Measurements from ENCODE around the gene ADNP2.

The ADNP2 gene

DNA sequence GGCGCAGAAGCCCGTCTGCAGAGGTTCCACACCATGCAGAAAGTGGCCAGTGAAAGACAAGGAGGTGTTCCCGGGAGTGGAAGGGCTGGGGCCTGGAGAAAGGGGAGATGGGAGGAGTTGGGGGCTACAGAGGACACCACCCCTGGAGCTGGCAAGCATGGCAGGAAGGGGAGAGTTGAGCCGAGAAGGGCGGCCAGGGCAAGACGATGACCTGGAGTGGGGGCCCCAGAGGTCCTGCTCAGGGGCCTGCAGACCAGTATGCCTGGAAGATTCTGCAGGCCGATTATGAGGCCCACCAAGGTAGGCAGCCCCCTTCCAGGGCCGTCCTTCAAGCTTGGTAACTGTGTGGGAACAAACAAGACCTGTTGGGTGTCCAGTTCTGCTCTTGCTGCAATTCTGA is 41.7 kb upstream of the ADNP2 start:
- no peak for DNase-seq (ENCODE audit: low read depth in 1 of 2, low spot score in 1 of 2)
- no peak overlapping the region for H3K4me3 ChIP-seq (replicated peaks; ENCODE audit: insufficient read depth, low read length)
- TF ChIP-seq, protein P1, sequence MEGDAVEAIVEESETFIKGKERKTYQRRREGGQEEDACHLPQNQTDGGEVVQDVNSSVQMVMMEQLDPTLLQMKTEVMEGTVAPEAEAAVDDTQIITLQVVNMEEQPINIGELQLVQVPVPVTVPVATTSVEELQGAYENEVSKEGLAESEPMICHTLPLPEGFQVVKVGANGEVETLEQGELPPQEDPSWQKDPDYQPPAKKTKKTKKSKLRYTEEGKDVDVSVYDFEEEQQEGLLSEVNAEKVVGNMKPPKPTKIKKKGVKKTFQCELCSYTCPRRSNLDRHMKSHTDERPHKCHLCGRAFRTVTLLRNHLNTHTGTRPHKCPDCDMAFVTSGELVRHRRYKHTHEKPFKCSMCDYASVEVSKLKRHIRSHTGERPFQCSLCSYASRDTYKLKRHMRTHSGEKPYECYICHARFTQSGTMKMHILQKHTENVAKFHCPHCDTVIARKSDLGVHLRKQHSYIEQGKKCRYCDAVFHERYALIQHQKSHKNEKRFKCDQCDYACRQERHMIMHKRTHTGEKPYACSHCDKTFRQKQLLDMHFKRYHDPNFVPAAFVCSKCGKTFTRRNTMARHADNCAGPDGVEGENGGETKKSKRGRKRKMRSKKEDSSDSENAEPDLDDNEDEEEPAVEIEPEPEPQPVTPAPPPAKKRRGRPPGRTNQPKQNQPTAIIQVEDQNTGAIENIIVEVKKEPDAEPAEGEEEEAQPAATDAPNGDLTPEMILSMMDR (IDR thresholded peaks at IDR 0.05; ENCODE audit: insufficient read depth, low read length): no peak
- TF ChIP-seq, protein P2, sequence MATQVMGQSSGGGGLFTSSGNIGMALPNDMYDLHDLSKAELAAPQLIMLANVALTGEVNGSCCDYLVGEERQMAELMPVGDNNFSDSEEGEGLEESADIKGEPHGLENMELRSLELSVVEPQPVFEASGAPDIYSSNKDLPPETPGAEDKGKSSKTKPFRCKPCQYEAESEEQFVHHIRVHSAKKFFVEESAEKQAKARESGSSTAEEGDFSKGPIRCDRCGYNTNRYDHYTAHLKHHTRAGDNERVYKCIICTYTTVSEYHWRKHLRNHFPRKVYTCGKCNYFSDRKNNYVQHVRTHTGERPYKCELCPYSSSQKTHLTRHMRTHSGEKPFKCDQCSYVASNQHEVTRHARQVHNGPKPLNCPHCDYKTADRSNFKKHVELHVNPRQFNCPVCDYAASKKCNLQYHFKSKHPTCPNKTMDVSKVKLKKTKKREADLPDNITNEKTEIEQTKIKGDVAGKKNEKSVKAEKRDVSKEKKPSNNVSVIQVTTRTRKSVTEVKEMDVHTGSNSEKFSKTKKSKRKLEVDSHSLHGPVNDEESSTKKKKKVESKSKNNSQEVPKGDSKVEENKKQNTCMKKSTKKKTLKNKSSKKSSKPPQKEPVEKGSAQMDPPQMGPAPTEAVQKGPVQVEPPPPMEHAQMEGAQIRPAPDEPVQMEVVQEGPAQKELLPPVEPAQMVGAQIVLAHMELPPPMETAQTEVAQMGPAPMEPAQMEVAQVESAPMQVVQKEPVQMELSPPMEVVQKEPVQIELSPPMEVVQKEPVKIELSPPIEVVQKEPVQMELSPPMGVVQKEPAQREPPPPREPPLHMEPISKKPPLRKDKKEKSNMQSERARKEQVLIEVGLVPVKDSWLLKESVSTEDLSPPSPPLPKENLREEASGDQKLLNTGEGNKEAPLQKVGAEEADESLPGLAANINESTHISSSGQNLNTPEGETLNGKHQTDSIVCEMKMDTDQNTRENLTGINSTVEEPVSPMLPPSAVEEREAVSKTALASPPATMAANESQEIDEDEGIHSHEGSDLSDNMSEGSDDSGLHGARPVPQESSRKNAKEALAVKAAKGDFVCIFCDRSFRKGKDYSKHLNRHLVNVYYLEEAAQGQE (IDR thresholded peaks at IDR 0.05; ENCODE audit: insufficient replicate concordance, low read depth): no peak
- TF ChIP-seq GABPA (IDR thresholded peaks at IDR 0.05; ENCODE audit: low read depth) (no peak), SPI1 (IDR thresholded peaks at IDR 0.05; ENCODE audit: borderline replicate concordance, low read depth) (no peak), POLR2AphosphoS5 (IDR thresholded peaks at IDR 0.05; ENCODE audit: low read depth) (no peak)
- H3K27ac ChIP-seq (replicated peaks): no peak overlapping the region
- H3K27me3 ChIP-seq (ENCODE audit: insufficient read depth, poor library complexity, severe bottlenecking): no peaks in the 10 kb centered on the region

DNA sequence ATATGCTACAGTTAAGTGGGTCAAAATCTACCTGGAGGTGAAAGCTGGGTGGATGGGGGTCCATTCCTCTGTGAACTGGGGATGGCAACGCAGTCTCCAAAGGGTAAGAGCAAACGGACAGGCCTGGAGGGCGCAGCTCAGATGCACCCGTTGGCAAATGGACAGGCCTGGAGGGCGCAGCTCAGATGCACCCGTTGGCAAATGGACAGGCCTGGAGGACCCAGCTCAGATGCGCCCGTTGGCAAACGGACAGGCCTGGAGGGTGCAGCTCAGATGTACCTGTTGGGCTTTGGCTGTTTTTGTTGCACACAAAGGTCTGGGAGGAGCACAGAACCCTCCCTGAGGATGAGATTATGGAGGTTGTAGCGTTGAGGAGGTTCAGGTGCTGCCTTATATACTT is 41.2 kb upstream of the ADNP2 start:
- no peak overlapping the region for H3K4me3 ChIP-seq (replicated peaks; ENCODE audit: insufficient read depth, low read length)
- H3K27me3 ChIP-seq (ENCODE audit: insufficient read depth, poor library complexity, severe bottlenecking): no peaks in the 10 kb centered on the region
- no peak for DNase-seq (ENCODE audit: low read depth in 1 of 2, low spot score in 1 of 2)
- no peak overlapping the region for H3K27ac ChIP-seq (replicated peaks)
- TF ChIP-seq, protein P1 (IDR thresholded peaks at IDR 0.05; ENCODE audit: insufficient read depth, low read length): no peak
- TF ChIP-seq SPI1 (IDR thresholded peaks at IDR 0.05; ENCODE audit: borderline replicate concordance, low read depth): no peak
- no peak for TF ChIP-seq POLR2AphosphoS5 (IDR thresholded peaks at IDR 0.05; ENCODE audit: low read depth)
- TF ChIP-seq GABPA (IDR thresholded peaks at IDR 0.05; ENCODE audit: low read depth): no peak
- TF ChIP-seq, protein P2 (IDR thresholded peaks at IDR 0.05; ENCODE audit: insufficient replicate concordance, low read depth): no peak

DNA sequence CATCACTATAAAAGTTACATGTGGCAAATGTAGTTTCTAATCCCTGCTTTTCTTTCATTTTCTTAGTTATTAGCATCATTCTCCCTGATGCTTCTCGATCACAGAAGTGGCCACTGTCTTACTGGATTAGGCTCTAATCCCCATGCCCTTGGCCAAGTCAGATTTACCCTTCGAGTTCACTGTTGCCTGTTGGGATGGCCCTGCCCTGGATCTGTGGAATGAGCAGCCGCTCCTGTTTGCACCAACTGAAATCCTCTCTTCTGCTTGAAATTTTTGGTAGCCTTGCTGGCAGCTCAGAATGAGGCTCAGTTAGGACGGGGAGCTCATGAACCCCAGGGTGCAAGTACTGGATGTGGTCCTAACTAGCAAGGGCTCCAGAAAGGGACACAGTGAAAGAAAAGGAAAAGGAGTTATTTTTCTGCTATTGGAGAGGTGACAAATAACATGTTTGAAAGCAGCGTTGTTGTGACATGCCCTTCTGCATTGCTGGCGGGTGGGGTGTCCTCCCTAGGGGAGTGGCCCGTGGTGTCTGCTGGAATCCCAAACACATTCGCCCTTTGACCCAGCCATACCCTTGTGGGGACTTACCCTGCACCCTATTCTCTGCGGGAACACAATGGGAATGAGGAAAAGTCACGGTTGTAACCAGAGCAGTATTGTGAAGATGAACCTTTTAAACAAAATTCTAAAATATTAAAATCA is 40.3 kb upstream of the ADNP2 start:
- Histone ChIP-seq H3K27ac (replicated peaks) (no peak overlapping the region), H3K27me3 (ENCODE audit: insufficient read depth, poor library complexity, severe bottlenecking) (no peaks in the 10 kb centered on the region), H3K4me3 (replicated peaks; ENCODE audit: insufficient read depth, low read length) (no peak overlapping the region)
- TF ChIP-seq, protein P1 (IDR thresholded peaks at IDR 0.05; ENCODE audit: insufficient read depth, low read length): no peak
- TF ChIP-seq GABPA (IDR thresholded peaks at IDR 0.05; ENCODE audit: low read depth): no peak
- TF ChIP-seq, protein P2 (IDR thresholded peaks at IDR 0.05; ENCODE audit: insufficient replicate concordance, low read depth): no peak
- no peak for TF ChIP-seq SPI1 (IDR thresholded peaks at IDR 0.05; ENCODE audit: borderline replicate concordance, low read depth)
- no peak for TF ChIP-seq POLR2AphosphoS5 (IDR thresholded peaks at IDR 0.05; ENCODE audit: low read depth)
- no peak for DNase-seq (ENCODE audit: low read depth in 1 of 2, low spot score in 1 of 2)
